ENCODE data around the gene SUPT20H. TPM values are rescaled to one million over a fixed set of nuclear protein-coding genes. Genes with fewer than 3 reads are reported as not detected.

Gene SUPT20H
- total RNA-seq, 5 donors from 2014 or later (not counting 1 experiment from before 2014, with no cell fraction given) = 73.8 to 90.9 (median 87.3) TPM

DNA sequence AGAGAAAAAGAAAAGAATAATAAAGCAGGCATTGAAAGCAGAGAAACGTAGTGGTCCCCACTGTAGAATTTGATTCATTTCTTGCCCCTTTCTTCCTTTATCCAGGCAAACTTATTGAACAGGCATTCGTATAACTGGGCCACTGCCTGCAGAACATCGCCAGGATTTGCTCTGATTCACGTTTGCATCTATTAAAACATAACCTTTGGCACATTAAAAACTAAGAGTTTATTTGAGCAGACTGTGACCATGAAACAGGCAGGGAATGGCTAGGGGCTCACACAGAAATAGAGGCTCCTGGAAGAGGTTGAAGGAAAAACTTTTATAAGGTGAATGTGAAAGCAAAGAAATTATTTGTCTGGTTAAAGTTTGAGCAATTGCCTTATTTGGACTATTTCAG, 12.5 kb upstream of the SUPT20H start:
- Histone ChIP-seq H3K36me3 (ENCODE audit: control insufficient read depth in 2 of 2, extremely low read depth in 1 of 2, insufficient read depth in 1 of 2, low read length in 1 of 2) (no peaks in the 10 kb centered on the region), H3K9me3 (no peaks in the 10 kb centered on the region), H3K4me1 (ENCODE audit: control insufficient read depth in 1 of 2, extremely low read depth in 1 of 2, insufficient read depth in 2 of 2, low read length in 2 of 2) (no peaks in the 10 kb centered on the region), H3K27ac (ENCODE audit: low read length) (no peak overlapping the region), H3K4me3 (ENCODE audit: control insufficient read depth in 1 of 2, extremely low read depth in 1 of 2, low read length in 1 of 2) (no peak overlapping the region), H3K27me3 (replicated peaks in 1 of 2; ENCODE audit: control insufficient read depth in 2 of 2, extremely low read depth in 1 of 2, insufficient read depth in 2 of 2, low read length in 1 of 2) (peaks cover 0 to 13% of the 10 kb centered on the region in 2 experiments)
- WGBS (ENCODE audit: insufficient coverage) = no CpG with 5 or more reads among the region's 4 CpGs
- DNase-seq = no peak
- ChIA-PET CTCF (no interaction called here), POLR2A (no interaction called here)
- Mint-ChIP-seq H3K9me3 (no peaks in the 10 kb centered on the region), H3K27me3 (peaks cover 3 to 7% of the 10 kb centered on the region in 2 donors), H3K4me1 (no peaks in the 10 kb centered on the region), H3K36me3 (no peaks in the 10 kb centered on the region), H3K27ac (no peak overlapping the region), H3K4me3 (no peak overlapping the region)
- ATAC-seq (replicated peaks in 1 of 4) = no peak

DNA sequence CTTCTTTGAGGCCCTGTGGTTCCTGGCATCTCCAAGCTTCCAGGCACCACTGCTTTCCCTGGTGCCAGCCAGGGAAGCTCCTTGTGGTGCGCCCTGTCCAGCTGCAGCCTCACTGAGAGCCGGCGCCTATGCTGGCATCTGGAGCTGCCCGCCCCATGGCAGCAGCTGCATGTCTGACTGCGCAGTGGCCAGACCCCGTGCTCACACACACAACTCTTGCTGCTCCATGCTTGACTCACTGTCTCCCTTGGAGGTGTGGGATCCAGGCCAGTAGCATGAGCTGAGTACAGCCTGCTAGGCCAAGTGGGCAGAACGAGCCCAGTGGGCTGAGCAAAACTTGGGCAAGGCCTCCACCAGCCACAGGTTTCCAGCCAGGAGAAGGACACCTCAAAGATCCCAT, 11.5 kb upstream of the SUPT20H start:
- H3K36me3 ChIP-seq (ENCODE audit: control insufficient read depth in 2 of 2, extremely low read depth in 1 of 2, insufficient read depth in 1 of 2, low read length in 1 of 2) = no peaks in the 10 kb centered on the region
- H3K4me1 ChIP-seq (ENCODE audit: control insufficient read depth in 1 of 2, extremely low read depth in 1 of 2, insufficient read depth in 2 of 2, low read length in 2 of 2) = no peaks in the 10 kb centered on the region
- Mint-ChIP-seq H3K4me1 (no peaks in the 10 kb centered on the region), H3K4me3 (no peak overlapping the region), H3K36me3 (no peaks in the 10 kb centered on the region), H3K27ac (no peak overlapping the region), H3K9me3 (no peaks in the 10 kb centered on the region), H3K27me3 (peaks cover 3 to 11% of the 10 kb centered on the region in 2 donors)
- no peak overlapping the region for H3K4me3 ChIP-seq (ENCODE audit: control insufficient read depth in 1 of 2, extremely low read depth in 1 of 2, low read length in 1 of 2)
- ATAC-seq (replicated peaks in 1 of 4) (no peak), DNase-seq (no peak)
- peaks cover 0 to 14% of the 10 kb centered on the region in 2 experiments for H3K27me3 ChIP-seq (replicated peaks in 1 of 2; ENCODE audit: control insufficient read depth in 2 of 2, extremely low read depth in 1 of 2, insufficient read depth in 2 of 2, low read length in 1 of 2)
- no peaks in the 10 kb centered on the region for H3K9me3 ChIP-seq
- POLR2A ChIA-PET = interaction anchor here in 1 of 2 donors (0.5 kb wide), 1 partner anchor 13 kb away, joined by 8 read pairs; no protein-coding TSS in a partner anchor
- 85% methylated on average over 6 of the region's 7 CpGs for WGBS (ENCODE audit: insufficient coverage)
- CTCF ChIA-PET = interaction anchor here in 1 of 2 donors (0.6 kb wide), 1 partner anchor 94 kb away, joined by 5 read pairs; no protein-coding TSS in a partner anchor
- no peak overlapping the region for H3K27ac ChIP-seq (ENCODE audit: low read length)

GRCh38 chr13:37070145-37070695, 10.7 kb upstream of the SUPT20H start:
- no peaks in the 10 kb centered on the region for H3K9me3 Mint-ChIP-seq
- 66% methylated on average over 8 of the region's 9 CpGs for WGBS (ENCODE audit: insufficient coverage)
- CTCF ChIA-PET = interaction anchor here in 1 of 2 donors (0.6 kb wide), 1 partner anchor 93 kb away, joined by 5 read pairs; no protein-coding TSS in a partner anchor
- H3K27ac Mint-ChIP-seq = no peak overlapping the region
- no peak for ATAC-seq (replicated peaks in 1 of 4)
- peaks cover 0 to 15% of the 10 kb centered on the region in 2 experiments for H3K27me3 ChIP-seq (replicated peaks in 1 of 2; ENCODE audit: control insufficient read depth in 2 of 2, extremely low read depth in 1 of 2, insufficient read depth in 2 of 2, low read length in 1 of 2)
- no peak overlapping the region for H3K27ac ChIP-seq (ENCODE audit: low read length)
- H3K36me3 ChIP-seq (ENCODE audit: control insufficient read depth in 2 of 2, extremely low read depth in 1 of 2, insufficient read depth in 1 of 2, low read length in 1 of 2) = no peaks in the 10 kb centered on the region
- no peaks in the 10 kb centered on the region for H3K4me1 Mint-ChIP-seq
- H3K4me3 ChIP-seq (ENCODE audit: control insufficient read depth in 1 of 2, extremely low read depth in 1 of 2, low read length in 1 of 2) = no peak overlapping the region
- H3K27me3 Mint-ChIP-seq = peaks cover 3 to 12% of the 10 kb centered on the region in 2 donors
- no peaks in the 10 kb centered on the region for H3K4me1 ChIP-seq (ENCODE audit: control insufficient read depth in 1 of 2, extremely low read depth in 1 of 2, insufficient read depth in 2 of 2, low read length in 2 of 2)
- POLR2A ChIA-PET = interaction anchor here in 1 of 2 donors (0.5 kb wide), 1 partner anchor 13 kb away, joined by 8 read pairs; no protein-coding TSS in a partner anchor
- DNase-seq = no peak
- no peak overlapping the region for H3K4me3 Mint-ChIP-seq
- H3K9me3 ChIP-seq = no peaks in the 10 kb centered on the region
- no peaks in the 10 kb centered on the region for H3K36me3 Mint-ChIP-seq

- POLR2A ChIA-PET = no interaction called here
These were observed 10.2 kb upstream of the SUPT20H start for GRCh38 chr13:37069597-37070103.

DNA sequence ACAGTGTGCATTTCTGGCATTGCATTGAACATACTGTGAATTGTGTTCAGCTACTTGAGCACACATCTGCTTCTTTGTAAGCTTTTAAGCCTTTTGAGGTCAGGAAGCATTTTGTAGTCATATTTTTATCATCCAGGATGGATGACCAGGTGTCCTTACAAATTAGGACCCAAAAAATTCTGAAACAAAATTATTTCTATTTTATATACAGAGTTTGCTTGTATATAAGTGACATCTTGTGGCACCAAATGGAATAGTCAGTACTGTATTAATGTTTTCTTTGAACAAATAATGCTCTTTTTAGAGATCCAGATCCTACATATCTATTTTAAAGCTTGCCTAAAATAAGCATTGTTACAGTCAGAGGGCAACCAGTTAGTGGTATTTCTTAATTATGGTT, 9.5 kb upstream of the SUPT20H start:
- no peak overlapping the region for H3K27ac ChIP-seq (ENCODE audit: low read length)
- Mint-ChIP-seq H3K36me3 (no peaks in the 10 kb centered on the region), H3K9me3 (no peaks in the 10 kb centered on the region), H3K4me1 (no peaks in the 10 kb centered on the region), H3K4me3 (no peak overlapping the region), H3K27me3 (peaks cover 3 to 12% of the 10 kb centered on the region in 2 donors), H3K27ac (no peak overlapping the region)
- CTCF ChIA-PET = interaction anchor here in 1 of 2 donors (0.6 to 0.8 kb wide), 2 partner anchors 79 to 636 kb away, joined by 3 to 8 read pairs; no protein-coding TSS in a partner anchor
- H3K4me3 ChIP-seq (ENCODE audit: control insufficient read depth in 1 of 2, extremely low read depth in 1 of 2, low read length in 1 of 2) = no peak overlapping the region
- POLR2A ChIA-PET = no interaction called here
- peaks cover 0 to 15% of the 10 kb centered on the region in 2 experiments for H3K27me3 ChIP-seq (replicated peaks in 1 of 2; ENCODE audit: control insufficient read depth in 2 of 2, extremely low read depth in 1 of 2, insufficient read depth in 2 of 2, low read length in 1 of 2)
- no peaks in the 10 kb centered on the region for H3K4me1 ChIP-seq (ENCODE audit: control insufficient read depth in 1 of 2, extremely low read depth in 1 of 2, insufficient read depth in 2 of 2, low read length in 2 of 2)
- no peaks in the 10 kb centered on the region for H3K36me3 ChIP-seq (ENCODE audit: control insufficient read depth in 2 of 2, extremely low read depth in 1 of 2, insufficient read depth in 1 of 2, low read length in 1 of 2)
- no peak for DNase-seq
- H3K9me3 ChIP-seq = no peaks in the 10 kb centered on the region
- no peak for ATAC-seq (replicated peaks in 1 of 4)

More at GRCh38 chr13:37069597-37070103, 10.2 kb upstream of the SUPT20H start:
- WGBS (ENCODE audit: insufficient coverage) = 81% methylated on average over 22 of the region's 22 CpGs
- H3K27me3 ChIP-seq (replicated peaks in 1 of 2; ENCODE audit: control insufficient read depth in 2 of 2, extremely low read depth in 1 of 2, insufficient read depth in 2 of 2, low read length in 1 of 2) = peaks cover 0 to 15% of the 10 kb centered on the region in 2 experiments
- CTCF ChIA-PET = no interaction called here
- peaks cover 3 to 12% of the 10 kb centered on the region in 2 donors for H3K27me3 Mint-ChIP-seq
- H3K36me3 Mint-ChIP-seq = no peaks in the 10 kb centered on the region
- H3K4me3 ChIP-seq (ENCODE audit: control insufficient read depth in 1 of 2, extremely low read depth in 1 of 2, low read length in 1 of 2) = no peak overlapping the region
- H3K9me3 Mint-ChIP-seq = no peaks in the 10 kb centered on the region
- H3K27ac Mint-ChIP-seq = no peak overlapping the region
- H3K4me1 Mint-ChIP-seq = no peaks in the 10 kb centered on the region
- DNase-seq = no peak
- no peaks in the 10 kb centered on the region for H3K9me3 ChIP-seq
- no peak overlapping the region for H3K27ac ChIP-seq (ENCODE audit: low read length)
- no peaks in the 10 kb centered on the region for H3K4me1 ChIP-seq (ENCODE audit: control insufficient read depth in 1 of 2, extremely low read depth in 1 of 2, insufficient read depth in 2 of 2, low read length in 2 of 2)
- no peak overlapping the region for H3K4me3 Mint-ChIP-seq
- no peaks in the 10 kb centered on the region for H3K36me3 ChIP-seq (ENCODE audit: control insufficient read depth in 2 of 2, extremely low read depth in 1 of 2, insufficient read depth in 1 of 2, low read length in 1 of 2)
- ATAC-seq (replicated peaks in 1 of 4) = no peak

GRCh38 chr13:37067874-37068273, 8.4 kb upstream of the SUPT20H start:
- peaks cover 0 to 15% of the 10 kb centered on the region in 2 experiments for H3K27me3 ChIP-seq (replicated peaks in 1 of 2; ENCODE audit: control insufficient read depth in 2 of 2, extremely low read depth in 1 of 2, insufficient read depth in 2 of 2, low read length in 1 of 2)
- H3K36me3 Mint-ChIP-seq = no peaks in the 10 kb centered on the region
- no peak overlapping the region for H3K4me3 Mint-ChIP-seq
- POLR2A ChIA-PET = no interaction called here
- H3K4me3 ChIP-seq (ENCODE audit: control insufficient read depth in 1 of 2, extremely low read depth in 1 of 2, low read length in 1 of 2) = no peak overlapping the region
- H3K36me3 ChIP-seq (ENCODE audit: control insufficient read depth in 2 of 2, extremely low read depth in 1 of 2, insufficient read depth in 1 of 2, low read length in 1 of 2) = no peaks in the 10 kb centered on the region
- no peak for ATAC-seq (replicated peaks in 1 of 4)
- WGBS (ENCODE audit: insufficient coverage) = no CpG with 5 or more reads among the region's 2 CpGs
- peaks cover 3 to 12% of the 10 kb centered on the region in 2 donors for H3K27me3 Mint-ChIP-seq
- no peaks in the 10 kb centered on the region for H3K9me3 Mint-ChIP-seq
- H3K27ac ChIP-seq (ENCODE audit: low read length) = no peak overlapping the region
- H3K27ac Mint-ChIP-seq = no peak overlapping the region
- no peaks in the 10 kb centered on the region for H3K9me3 ChIP-seq
- no peak for DNase-seq
- no peaks in the 10 kb centered on the region for H3K4me1 ChIP-seq (ENCODE audit: control insufficient read depth in 1 of 2, extremely low read depth in 1 of 2, insufficient read depth in 2 of 2, low read length in 2 of 2)
- no peaks in the 10 kb centered on the region for H3K4me1 Mint-ChIP-seq
- CTCF ChIA-PET = no interaction called here
